GM23248 (cell line): ENCODE data around the gene A2M. TPM values are rescaled to one million over a fixed set of nuclear protein-coding genes. Genes with fewer than 3 reads are reported as not detected.

ENCODE experiments used
- DNase-seq: peaks from one replicate; pipeline ENCODE4 v3.0.0-alpha.2; 2015
- H2AFZ ChIP-seq: fragments of 200-600 bp; sonication (generic); 2 replicates; pipeline ENCODE4 v1.6.1; 2016; ENCODE audit warnings: antibody characterized with exemption
- H3F3A ChIP-seq: fragments of 200-600 bp; sonication (generic); 2 replicates; pipeline ENCODE4 v1.6.1; 2016; ENCODE audit warnings: mild to moderate bottlenecking, antibody characterized with exemption, mixed run types; ENCODE audit not compliant: insufficient read depth
- H3K27ac ChIP-seq: fragments of 200-600 bp; sonication (generic); 2 replicates; pipeline ENCODE4 v1.5.1; 2016; ENCODE audit warnings: mild to moderate bottlenecking
- H3K27me3 ChIP-seq: fragments of 200-600 bp; sonication (generic); replicated peaks from 2 replicates; pipeline ENCODE4 v1.6.1; 2016; ENCODE audit warnings: mild to moderate bottlenecking; ENCODE audit not compliant: insufficient read depth
- H3K36me3 ChIP-seq: fragments of 200-600 bp; sonication (generic); 2 replicates; pipeline ENCODE4 v1.6.1; 2016; ENCODE audit warnings: low read depth, mild to moderate bottlenecking
- H3K4me1 ChIP-seq: fragments of 200-600 bp; sonication (generic); 2 replicates; pipeline ENCODE4 v1.6.1; 2016; ENCODE audit warnings: mild to moderate bottlenecking; ENCODE audit not compliant: insufficient read depth
- H3K4me2 ChIP-seq: fragments of 200-600 bp; sonication (generic); one replicate; pipeline ENCODE4 v1.6.1; 2016; ENCODE audit warnings: mild to moderate bottlenecking; ENCODE audit not compliant: unreplicated experiment
- H3K4me3 ChIP-seq: fragments of 200-600 bp; sonication (generic); 2 replicates; pipeline ENCODE4 v1.5.1; 2016; ENCODE audit warnings: mild to moderate bottlenecking
- H3K79me2 ChIP-seq: fragments of 200-600 bp; sonication (generic); 2 replicates; pipeline ENCODE4 v1.6.1; 2016; ENCODE audit warnings: mild to moderate bottlenecking; ENCODE audit not compliant: insufficient read depth
- H3K9ac ChIP-seq: fragments of 200-600 bp; sonication (generic); 2 replicates; pipeline ENCODE4 v1.6.1; 2016; ENCODE audit warnings: mild to moderate bottlenecking
- H3K9me2 ChIP-seq: fragments of 200-600 bp; sonication (generic); 2 replicates; pipeline ENCODE4 v1.6.1; 2016; ENCODE audit warnings: mixed run types, mild to moderate bottlenecking, moderate library complexity; ENCODE audit not compliant: insufficient read depth
- H3K9me3 ChIP-seq: fragments of 200-600 bp; sonication (generic); one replicate; pipeline ENCODE4 v1.6.1; 2017; ENCODE audit warnings: low read depth
- H4K20me1 ChIP-seq: fragments of 200-600 bp; sonication (generic); 2 replicates; pipeline ENCODE4 v1.6.0; 2016; ENCODE audit not compliant: insufficient read depth
- EZH2 ChIP-seq: fragments of 200-600 bp; sonication (generic); IDR thresholded peaks from 2 replicates; pipeline ENCODE4 v1.6.1; 2018; ENCODE audit warnings: antibody characterized with exemption, mild to moderate bottlenecking; ENCODE audit not compliant: insufficient read depth, poor library complexity, severe bottlenecking
- EZH2phosphoT487 ChIP-seq: fragments of 200-600 bp; sonication (generic); IDR thresholded peaks from 2 replicates; pipeline ENCODE4 v1.6.1; 2018; ENCODE audit warnings: antibody characterized with exemption, moderate library complexity, mild to moderate bottlenecking, low read depth; ENCODE audit not compliant: insufficient read depth
- WGBS, 2 experiments: methylation state at CpG; one replicate each; pipeline ENCODE4 v1.1.6; 2015 to 2017; ENCODE audit warnings: low lambda C conversion rate in 2 of 2, low coverage in 1 of 2; ENCODE audit errors: missing lambda C conversion rate in 2 of 2; 5-methylcytosine and 5-hydroxymethylcytosine counted together
- in situ Hi-C: fragments of 300-500 bp; cut with MboI; formaldehyde crosslinking; loops from 2 replicates; pipeline ENCODE4 v1.15.0; 2020
- polyA plus RNA-seq: library from polyadenylated mRNA; unstranded; fragments of >200 nt; fragmentation: Nextera tagmentation; extraction: Ambion mirVana; gene quantifications from 2 replicates; pipeline ENCODE4 v1.2.1, GENCODE V29; 2016
- total RNA-seq: library from RNA; depleted of rRNA; stranded (reverse); fragments of >200 nt; shearing (Covaris generic); gene quantifications from 2 replicates; pipeline ENCODE4 v1.2.3, GENCODE V29; 2014

The A2M gene
- total and polyA plus RNA-seq, 2 experiments from 2014 or later: 34.9 to 40.1 TPM

- Histone ChIP-seq H3K4me3 (no peak overlapping the region), H3K9me2 (no peaks in the 10 kb centered on the region), H3K79me2 (no peaks in the 10 kb centered on the region), H3K36me3 (no peaks in the 10 kb centered on the region), H3K27ac (no peak overlapping the region), H4K20me1 (no peaks in the 10 kb centered on the region), H3K9ac (no peak overlapping the region), H2AFZ (no peak overlapping the region), H3K4me2 (no peak overlapping the region), H3K9me3 (no peaks in the 10 kb centered on the region), H3K4me1 (no peaks in the 10 kb centered on the region), H3F3A (no peaks in the 10 kb centered on the region), H3K27me3 (no peaks in the 10 kb centered on the region)
- 36 to 40% methylated on average over 5 of the region's 5 CpGs for WGBS, 2 experiments
- in situ Hi-C loops: no loop called here
- no peak for DNase-seq
- TF ChIP-seq EZH2 (no peak), EZH2phosphoT487 (no peak)
Measured at GRCh38 chr12:9135903-9136310, 20.2 kb upstream of the A2M start.

GRCh38 chr12:9134981-9135628 is 19.4 kb upstream of the A2M start:
- in situ Hi-C loops: no loop called here
- Histone ChIP-seq H3K27me3 (no peaks in the 10 kb centered on the region), H3K4me2 (no peak overlapping the region), H3K9me3 (no peaks in the 10 kb centered on the region), H3F3A (no peaks in the 10 kb centered on the region), H2AFZ (no peak overlapping the region), H3K27ac (no peak overlapping the region), H3K4me1 (no peaks in the 10 kb centered on the region), H3K36me3 (no peaks in the 10 kb centered on the region), H3K9me2 (no peaks in the 10 kb centered on the region), H3K4me3 (no peak overlapping the region), H3K9ac (no peak overlapping the region), H4K20me1 (no peaks in the 10 kb centered on the region), H3K79me2 (no peaks in the 10 kb centered on the region)
- no peak for TF ChIP-seq EZH2
- no peak for TF ChIP-seq EZH2phosphoT487
- 57 to 61% methylated on average over 16 of the region's 16 CpGs for WGBS, 2 experiments
- DNase-seq: no peak

GRCh38 chr12:9133216-9133916 is 17.6 kb upstream of the A2M start:
- Histone ChIP-seq H3K27me3 (no peaks in the 10 kb centered on the region), H2AFZ (no peak overlapping the region), H3K9me3 (no peaks in the 10 kb centered on the region), H3K27ac (no peak overlapping the region), H4K20me1 (no peaks in the 10 kb centered on the region), H3K9me2 (no peaks in the 10 kb centered on the region), H3K4me1 (no peaks in the 10 kb centered on the region), H3K9ac (no peak overlapping the region), H3F3A (no peaks in the 10 kb centered on the region), H3K4me3 (no peak overlapping the region), H3K79me2 (no peaks in the 10 kb centered on the region), H3K36me3 (no peaks in the 10 kb centered on the region), H3K4me2 (no peak overlapping the region)
- in situ Hi-C loops: no loop called here
- 0% methylated on average over 1 of the region's 1 CpG for WGBS, 2 experiments
- no peak for DNase-seq
- TF ChIP-seq EZH2phosphoT487 (no peak), EZH2 (no peak)

GRCh38 chr12:9132008-9132535 is 16.4 kb upstream of the A2M start:
- in situ Hi-C loops: no loop called here
- no peak overlapping the region for H3K4me3 ChIP-seq
- no peak for DNase-seq
- WGBS, 2 experiments: 10 to 13% methylated on average over 1 of the region's 1 CpG
- H3K9me3 ChIP-seq: no peaks in the 10 kb centered on the region
- H3K27me3 ChIP-seq: no peaks in the 10 kb centered on the region
- no peaks in the 10 kb centered on the region for H3K36me3 ChIP-seq
- H3K4me2 ChIP-seq: no peak overlapping the region
- no peak overlapping the region for H2AFZ ChIP-seq
- no peaks in the 10 kb centered on the region for H3K79me2 ChIP-seq
- no peaks in the 10 kb centered on the region for H3K9me2 ChIP-seq
- no peak for TF ChIP-seq EZH2phosphoT487
- no peaks in the 10 kb centered on the region for H3K4me1 ChIP-seq
- H3K27ac ChIP-seq: no peak overlapping the region
- H4K20me1 ChIP-seq: no peaks in the 10 kb centered on the region
- H3K9ac ChIP-seq: no peak overlapping the region
- H3F3A ChIP-seq: no peaks in the 10 kb centered on the region
